Prostate gland (tissue), 2 donors: ENCODE data around the gene MLX.

Experiments used
- CTCF ChIP-seq, 4 experiments: fragments of 200-600 bp in 2 of 4; fragments of 450-650 bp in 2 of 4; sonication (generic) in 2 of 4; IDR thresholded peaks; 1 replicate in 3 of 4; 2 replicates in 1 of 4; pipeline ENCODE4 v1.5.1; 2016 to 2019; ENCODE audit warnings: antibody characterized with exemption in 4 of 4, mild to moderate bottlenecking in 2 of 4, moderate library complexity in 2 of 4
- POLR2A ChIP-seq: fragments of 450-650 bp; IDR thresholded peaks from one replicate; pipeline ENCODE4 v1.6.1; 2016; ENCODE audit warnings: antibody characterized with exemption, mild to moderate bottlenecking
- POLR2AphosphoS5 ChIP-seq: sonication (generic); formaldehyde crosslinking; IDR thresholded peaks from one replicate; pipeline ENCODE4 v1.6.1; 2017; ENCODE audit warnings: antibody characterized with exemption

GRCh38 chr17:42537826-42538451 is 29.0 kb upstream of the MLX start:
- TF ChIP-seq CTCF (IDR thresholded peaks at IDR 0.05) (no peak), POLR2A (no peak), POLR2AphosphoS5 (no peak)
